GM10847 (cell line): Measurements from ENCODE around the gene RTL1.

ENCODE experiments used
- POLR2A ChIP-seq: IDR thresholded peaks from 2 replicates; pipeline ENCODE4 v1.6.1; 2011; ENCODE audit not compliant: insufficient read length; ENCODE audit errors: extremely low read depth

Gene RTL1

DNA sequence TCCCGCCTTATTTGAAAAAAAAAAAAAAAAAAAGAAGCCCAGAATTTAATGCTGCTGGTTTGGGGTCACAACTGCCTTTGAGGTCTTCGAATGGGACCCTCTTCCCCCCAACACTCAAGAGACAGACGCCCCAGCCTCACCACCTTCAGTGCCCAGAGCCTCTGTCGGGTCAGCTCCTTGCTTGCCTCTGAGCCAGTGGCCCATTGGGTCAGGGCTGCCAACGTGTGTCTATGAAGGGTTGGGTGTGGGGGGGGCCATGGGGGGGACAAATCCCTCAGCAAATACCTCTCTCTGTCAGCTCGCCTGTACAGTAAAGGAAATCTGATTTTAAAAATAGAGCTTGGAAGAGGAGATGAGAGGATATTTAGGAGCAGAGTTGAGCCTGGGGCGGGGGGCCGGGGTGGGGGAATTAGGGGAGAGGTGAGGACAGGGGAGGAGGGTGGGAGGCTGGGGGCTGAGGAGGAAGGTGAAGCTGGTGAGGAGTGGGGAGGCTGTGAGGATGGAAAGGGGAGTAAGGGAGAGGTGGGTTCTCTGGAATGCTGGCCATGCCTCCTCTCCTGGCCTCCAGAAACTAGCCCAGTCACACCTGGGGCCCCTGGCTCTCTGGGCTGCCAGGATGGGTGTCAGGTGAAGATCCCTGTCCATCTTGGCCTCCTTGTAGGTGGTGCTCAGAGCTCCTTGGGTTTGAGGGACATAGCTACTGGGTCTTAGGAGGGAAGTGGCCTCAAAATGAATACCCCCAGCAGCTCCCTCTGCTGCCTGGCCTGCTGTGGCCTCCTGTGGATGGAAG, 13.3 kb downstream of the RTL1 start:
- TF ChIP-seq POLR2A: no peak

DNA sequence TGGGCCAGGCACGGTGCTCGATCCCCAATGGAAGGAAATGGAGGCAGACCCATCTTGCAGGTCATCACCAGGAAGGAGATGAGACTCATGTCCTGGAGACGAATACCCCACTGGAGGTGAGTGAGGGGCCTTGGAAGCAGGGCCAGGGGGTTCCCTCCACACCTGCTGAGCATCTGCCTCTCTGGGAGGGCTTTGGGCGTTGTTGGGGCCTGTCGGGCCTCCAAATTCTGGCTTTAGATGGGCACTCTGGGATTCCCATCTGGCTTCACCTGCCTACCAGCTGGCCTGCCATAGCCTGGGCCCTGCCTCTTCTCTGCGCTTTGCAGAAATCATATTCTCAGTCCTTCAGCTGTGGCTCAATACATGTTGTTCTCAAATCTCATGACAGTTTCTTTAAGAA, 13.9 kb downstream of the RTL1 start:
- TF ChIP-seq POLR2A: no peak

DNA sequence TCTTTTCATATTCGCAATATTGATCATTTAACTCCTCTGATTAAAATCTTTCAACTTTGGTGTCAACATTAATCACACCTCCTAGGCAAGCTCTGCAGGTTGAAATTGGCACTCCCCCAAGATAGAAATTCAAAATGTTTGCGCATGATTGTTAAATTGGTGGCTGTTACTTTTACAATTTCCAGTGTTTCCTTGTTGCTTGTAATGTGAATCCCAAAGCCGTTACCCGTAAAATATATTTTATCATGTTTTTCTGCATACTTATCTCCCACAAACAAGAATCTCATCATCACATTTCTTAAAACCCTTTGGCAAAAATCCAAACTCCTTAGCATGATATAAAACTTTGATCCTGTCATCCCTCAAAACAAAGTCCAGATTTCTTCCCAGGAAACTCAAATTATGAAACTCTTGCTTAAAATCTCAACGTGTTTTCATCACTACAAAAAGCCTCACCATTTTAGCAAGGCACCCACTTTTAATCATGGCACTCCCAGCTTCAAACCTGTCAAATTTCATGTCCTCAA, 14.7 kb downstream of the RTL1 start:
- TF ChIP-seq POLR2A: no peak

DNA sequence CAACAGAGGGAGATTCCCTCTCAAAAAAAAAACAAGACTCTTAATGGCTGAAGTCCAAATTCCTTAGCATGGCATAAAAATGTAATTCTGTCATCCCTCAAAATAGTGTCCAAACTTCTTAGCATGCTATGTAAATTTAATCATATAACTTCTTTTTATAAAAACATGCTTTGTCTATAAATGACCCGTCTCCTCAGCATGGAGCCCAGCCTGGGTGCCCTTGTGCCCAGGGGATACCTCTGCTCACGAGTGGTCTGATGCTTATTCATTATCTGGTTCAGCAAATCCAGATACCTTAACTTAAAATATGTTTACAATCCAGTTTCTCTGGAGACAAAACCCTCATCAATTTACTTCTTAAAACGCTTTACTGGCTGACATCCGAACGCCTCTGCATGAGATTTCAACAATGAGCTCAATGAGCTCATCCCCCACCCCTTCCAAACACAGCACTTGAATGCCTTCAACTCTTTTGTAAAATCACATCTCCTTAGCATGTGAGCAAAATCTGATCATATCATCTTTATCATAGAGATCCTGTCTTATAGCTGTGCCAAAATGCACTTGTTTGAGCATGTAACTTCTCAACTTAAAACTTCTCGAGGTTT, 15.7 kb downstream of the RTL1 start:
- TF ChIP-seq POLR2A: no peak

DNA sequence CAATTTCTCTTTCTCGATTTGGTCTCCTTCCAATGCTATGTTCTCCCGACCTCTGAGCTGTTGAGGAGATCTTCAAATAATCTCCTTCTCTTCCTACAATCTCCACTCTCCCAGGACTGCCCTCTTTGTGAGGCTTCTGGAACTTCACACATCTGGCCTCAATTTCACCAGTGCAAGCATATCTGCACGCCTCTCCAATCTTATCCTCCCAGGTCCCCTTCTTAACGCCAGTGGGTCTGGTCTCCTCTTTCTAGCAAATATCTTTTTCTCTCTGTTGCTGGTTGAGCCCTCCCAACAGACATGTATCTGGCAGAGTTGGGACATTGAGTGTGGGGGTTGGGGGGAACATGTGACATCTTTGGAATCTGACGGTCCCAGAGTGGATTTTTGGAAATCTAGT, 17.9 kb downstream of the RTL1 start:
- no peak for TF ChIP-seq POLR2A

DNA sequence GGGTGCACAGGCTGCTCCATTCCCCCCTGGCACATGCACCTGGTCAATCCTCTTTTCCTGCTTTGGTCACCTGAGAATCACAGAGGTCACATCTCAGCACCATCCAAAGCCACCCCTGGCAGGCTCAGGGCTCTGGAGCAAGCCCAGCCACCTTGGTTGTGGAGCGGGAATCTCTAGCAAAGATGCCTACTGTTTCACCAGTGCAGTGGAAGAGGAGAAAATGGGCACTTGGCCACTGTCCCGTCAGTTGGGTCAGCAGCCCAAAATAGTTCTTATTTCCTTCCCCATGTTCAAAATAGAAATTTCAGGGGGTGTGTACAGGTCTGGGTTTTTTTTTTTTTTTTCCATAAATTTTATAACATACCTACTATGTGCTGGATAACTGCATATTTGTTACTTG, 18.3 kb downstream of the RTL1 start:
- no peak for TF ChIP-seq POLR2A

DNA sequence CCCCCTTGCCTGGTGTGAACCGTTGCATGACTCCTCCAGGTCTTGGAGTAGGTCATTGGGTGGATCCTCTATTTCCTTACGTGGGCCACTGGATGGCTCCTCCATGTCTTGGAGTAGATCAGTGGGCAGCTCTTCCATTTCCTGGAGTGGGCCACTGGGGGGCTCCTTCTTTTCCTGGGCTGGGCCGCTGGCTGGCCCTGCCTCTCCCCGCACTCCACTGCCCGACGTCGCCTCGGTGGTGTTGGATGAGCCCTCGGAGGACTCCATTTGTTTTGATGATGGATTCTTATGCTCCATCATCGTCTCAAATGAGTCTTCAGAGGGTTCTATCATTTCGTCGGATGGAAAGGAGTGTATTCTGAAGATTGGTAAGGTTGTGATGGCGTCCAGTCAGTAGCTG, 19.1 kb downstream of the RTL1 start:
- TF ChIP-seq POLR2A: no peak

DNA sequence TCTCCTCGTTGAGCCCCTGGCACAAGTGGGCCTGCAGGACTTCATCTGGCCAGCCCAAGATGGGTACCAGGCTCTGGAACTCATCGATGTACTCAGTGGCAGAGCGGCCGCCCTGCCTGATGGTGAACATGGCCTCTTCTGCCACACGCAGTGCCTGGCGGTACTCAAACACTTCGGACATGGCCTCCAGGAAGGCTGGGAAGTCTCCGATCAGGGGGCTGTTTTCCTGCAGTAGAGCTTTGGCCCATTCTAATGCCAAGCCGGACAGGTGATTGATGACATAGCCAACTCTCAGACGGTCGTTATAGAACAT, 19.8 kb downstream of the RTL1 start:
- no peak for TF ChIP-seq POLR2A

DNA sequence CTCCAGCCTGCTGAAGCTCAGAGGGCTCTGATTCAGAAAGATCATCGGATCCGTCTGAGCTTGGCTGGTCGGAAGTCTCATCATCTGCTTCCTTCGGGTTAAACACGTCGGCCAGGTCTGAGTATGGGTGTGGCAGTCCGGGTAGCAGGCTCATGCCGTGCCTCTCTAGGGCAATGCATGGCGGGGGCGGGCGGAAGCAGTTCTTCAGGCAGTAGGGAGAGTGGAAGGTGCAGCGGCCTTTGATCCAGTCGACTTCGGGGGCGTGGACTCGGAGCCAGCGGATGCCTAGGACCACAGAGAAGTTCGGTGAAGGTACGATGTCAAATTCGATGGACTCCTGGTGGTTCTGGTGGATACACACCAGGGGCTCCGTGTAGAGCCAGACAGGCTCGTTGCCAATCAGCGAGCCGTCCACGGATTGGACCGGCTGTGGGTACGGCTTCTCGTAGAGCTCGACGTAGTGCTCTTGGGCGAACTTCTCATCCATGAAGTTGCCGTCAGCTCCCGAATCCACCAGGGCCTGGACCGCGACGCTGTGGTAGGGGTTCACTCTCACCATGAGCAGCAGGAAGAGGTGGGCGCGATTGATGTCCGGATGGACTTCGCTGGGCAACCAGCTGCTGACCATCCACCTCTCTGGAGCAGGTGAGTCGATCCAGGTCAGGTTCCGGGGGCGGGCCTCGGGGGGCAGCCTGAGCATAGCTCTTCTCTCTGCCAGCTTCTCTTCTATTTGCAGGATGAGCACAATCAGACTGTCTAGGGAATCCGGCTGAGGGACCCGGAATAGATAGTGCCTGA, 20.3 kb downstream of the RTL1 start:
- no peak for TF ChIP-seq POLR2A

DNA sequence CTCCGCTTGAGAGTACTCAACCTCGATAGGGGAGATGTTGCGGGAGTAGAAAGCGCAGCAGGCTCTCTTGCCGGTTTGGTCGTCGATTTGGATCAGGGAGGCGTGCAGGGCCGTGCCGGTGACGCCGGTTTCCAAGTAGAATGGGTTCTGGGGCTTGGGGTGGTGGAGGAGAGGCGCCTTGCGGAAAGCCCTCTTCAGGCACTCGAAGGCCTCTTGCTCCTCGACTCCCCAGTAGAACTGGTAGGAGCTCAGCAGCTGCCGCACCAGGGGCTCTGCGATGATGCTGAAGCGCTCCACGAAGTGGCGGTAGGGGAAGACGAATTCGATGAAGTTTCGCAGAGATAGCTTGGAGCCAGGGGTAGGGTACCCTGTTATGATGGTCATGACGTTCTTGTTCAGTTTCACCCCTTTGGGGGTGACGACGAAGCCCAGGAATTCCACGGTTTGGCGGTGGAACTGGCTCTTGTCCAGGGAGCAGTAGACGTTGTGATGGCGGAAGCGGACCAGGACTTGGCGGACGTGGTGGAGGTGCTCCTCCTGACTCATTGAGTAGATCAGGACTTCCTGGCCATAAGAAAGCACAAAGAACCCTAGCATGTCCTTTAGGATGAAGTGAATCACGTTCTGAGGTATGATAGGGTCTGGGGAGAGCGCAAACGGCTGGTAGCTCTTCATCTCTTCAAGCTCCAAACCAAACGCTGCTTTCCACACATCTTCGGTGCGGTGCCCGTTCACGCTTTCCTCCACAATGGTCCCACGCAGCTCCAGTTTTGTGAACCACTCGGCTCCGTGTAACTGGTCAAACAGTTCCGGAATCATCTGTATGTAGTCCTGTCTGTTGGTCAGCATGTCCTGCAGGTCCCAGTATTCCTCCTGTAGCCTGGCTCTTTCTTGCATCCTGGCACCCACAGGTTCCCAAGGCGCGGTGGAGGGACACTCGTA, 21.2 kb downstream of the RTL1 start:
- no peak for TF ChIP-seq POLR2A

DNA sequence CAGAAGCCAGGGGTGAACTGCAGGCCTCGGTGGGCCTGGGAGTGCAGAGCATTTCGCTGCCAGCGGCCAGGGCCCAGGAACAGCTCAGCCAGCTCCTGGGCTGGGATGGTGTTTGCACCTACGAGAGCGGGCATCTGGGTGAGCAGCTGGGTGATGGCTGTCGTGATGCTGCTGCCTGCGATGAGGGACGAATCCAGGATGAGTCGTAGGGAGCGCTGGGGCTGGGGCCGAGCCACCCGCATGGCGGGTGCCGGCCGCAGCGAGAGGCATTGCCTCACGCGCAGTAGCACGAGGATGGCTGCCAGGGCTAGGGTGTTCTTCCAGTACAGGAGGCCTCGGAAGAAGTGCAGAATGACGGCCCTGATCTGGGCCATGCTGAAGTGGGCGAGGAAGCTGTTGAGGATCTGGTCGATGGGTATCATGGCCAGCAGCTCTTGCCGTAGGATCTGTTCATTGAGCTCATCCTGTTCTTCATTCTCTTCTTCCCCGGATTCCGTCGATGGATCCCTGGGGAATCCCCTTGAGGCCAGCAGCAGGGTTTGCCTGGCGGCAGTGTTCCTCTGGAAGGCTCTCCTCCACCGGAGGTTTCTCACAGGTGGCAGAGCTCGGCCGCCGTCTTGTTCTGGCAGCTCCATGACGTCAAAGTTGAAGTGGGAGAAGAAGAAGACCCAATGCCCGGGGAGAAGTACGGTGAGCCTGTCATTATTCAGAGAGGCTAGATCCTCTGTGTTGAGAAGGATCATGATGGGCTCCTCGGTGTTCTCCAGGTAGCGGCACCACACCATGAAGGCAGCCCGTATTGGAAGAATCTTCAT, 22.1 kb downstream of the RTL1 start:
- TF ChIP-seq POLR2A: no peak

DNA sequence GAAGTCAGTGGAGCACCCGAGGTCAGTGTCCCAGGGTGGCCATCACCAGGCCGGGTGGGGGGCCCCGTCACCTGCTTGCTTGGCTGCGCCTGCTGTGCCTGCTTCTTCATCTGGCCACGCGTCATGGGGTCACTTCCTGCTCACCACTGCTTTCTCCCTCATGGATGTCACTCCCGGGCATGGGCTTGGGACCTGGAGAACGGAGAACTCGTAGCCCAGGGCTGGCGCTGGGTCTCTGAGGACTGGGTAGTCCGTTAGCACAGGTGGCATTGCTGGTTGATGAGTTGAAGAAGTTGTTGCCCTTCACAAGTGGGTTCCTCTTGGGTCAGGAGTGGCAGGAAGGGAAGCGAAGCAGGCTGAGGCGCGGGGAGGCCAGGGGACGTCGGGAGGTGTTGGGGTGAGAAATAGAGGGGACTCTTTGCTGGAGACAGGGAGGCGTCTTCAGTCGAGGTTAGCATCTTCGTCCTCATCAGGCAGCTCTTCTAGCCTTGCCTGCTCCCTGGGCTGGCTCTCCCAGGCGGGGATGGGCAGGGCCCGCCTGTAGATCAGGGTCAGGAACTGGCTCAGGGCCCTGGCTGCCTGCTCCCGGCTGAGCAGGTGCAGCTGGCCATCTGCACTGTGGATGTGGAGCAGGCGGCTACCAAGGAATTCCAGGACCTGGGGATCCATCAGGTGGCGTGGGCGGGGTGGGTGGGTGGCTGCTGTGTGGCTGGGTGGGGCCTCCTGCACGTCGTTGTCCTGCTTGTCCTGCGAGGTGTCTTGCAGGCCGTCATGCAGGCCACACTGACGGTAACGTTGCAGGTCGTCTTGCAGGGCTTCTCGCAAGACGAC, 23.0 kb downstream of the RTL1 start:
- no peak for TF ChIP-seq POLR2A

DNA sequence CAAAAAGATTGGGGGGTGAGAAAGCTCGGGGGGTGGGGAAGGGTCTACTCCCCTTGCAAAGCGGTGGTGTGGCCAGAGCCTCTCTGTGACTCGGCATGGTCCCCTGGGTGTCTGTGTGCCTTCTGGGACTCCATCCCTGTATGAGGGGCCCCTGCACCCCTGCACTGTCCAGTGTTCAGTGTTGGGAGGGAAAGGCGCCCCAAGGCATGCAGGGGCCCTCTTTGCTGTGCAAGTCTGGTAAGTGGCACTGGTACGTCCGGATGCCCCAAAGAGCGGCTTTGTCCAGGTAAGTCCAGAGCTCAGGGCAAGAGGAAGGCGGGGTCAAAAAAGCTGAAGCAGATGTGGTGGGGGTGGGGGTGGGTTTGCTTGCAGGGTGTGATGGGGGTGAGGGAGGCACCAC, 23.7 kb downstream of the RTL1 start:
- no peak for TF ChIP-seq POLR2A
